Adrenal gland (tissue), 5 donors: ENCODE measurements around the gene FAXDC2.

Experiments
- CTCF ChIP-seq, 6 experiments: fragments of 450-650 bp in 4 of 6; fragments of 200-600 bp in 2 of 6; sonication (generic) in 1 of 6; IDR thresholded peaks; 1 replicate in 5 of 6; 2 replicates in 1 of 6; pipeline versions ENCODE4 v1.5.1 to v1.8.0; 2016 to 2021; ENCODE audit warnings: antibody characterized with exemption in 6 of 6, mild to moderate bottlenecking in 2 of 6, moderate library complexity in 1 of 6
- POLR2A ChIP-seq, 2 donors: fragments of 450-650 bp; IDR thresholded peaks; one replicate each; pipeline ENCODE4 v1.6.1; 2017; ENCODE audit warnings: antibody characterized with exemption in 2 of 2, mild to moderate bottlenecking in 2 of 2, moderate library complexity in 1 of 2
- donor health status: DM: no; HTN: no; CAD: no.

GRCh38 chr5:154823605-154824004 lies 26.8 kb downstream of the FAXDC2 start:
- TF ChIP-seq CTCF (IDR thresholded peaks at IDR 0.05): no peak
- no peak for TF ChIP-seq POLR2A (IDR thresholded peaks at IDR 0.05)
